Skeletal muscle satellite cell (primary cell): ENCODE results near the gene DCAF16.

Source experiments
- H3K27me3 ChIP-seq: 2 replicates; pipeline ENCODE4 v1.7.0; 2013; ENCODE audit warnings: low read length; ENCODE audit not compliant: control insufficient read depth, insufficient read depth
- H3K36me3 ChIP-seq: 2 replicates; pipeline ENCODE4 v1.7.0; 2013; ENCODE audit warnings: mild to moderate bottlenecking, control low read depth, low read length; ENCODE audit not compliant: insufficient read depth
- H3K4me1 ChIP-seq: 2 replicates; pipeline ENCODE4 v1.7.0; 2013; ENCODE audit warnings: low read length; ENCODE audit not compliant: control insufficient read depth, insufficient read depth
- H3K4me2 ChIP-seq: 2 replicates; pipeline ENCODE4 v1.7.0; 2013; ENCODE audit warnings: mild to moderate bottlenecking, low read length
- H3K4me3 ChIP-seq: 2 replicates; pipeline ENCODE4 v1.7.0; 2013; ENCODE audit warnings: low read length
- H3K9ac ChIP-seq: 2 replicates; pipeline ENCODE4 v1.7.0; 2013; ENCODE audit warnings: mild to moderate bottlenecking, low read depth, low read length, moderate library complexity
- H3K9me3 ChIP-seq: replicated peaks from 2 replicates; pipeline ENCODE4 v1.7.0; 2013; ENCODE audit warnings: mild to moderate bottlenecking, control low read depth, low read length

DCAF16 gene

DNA sequence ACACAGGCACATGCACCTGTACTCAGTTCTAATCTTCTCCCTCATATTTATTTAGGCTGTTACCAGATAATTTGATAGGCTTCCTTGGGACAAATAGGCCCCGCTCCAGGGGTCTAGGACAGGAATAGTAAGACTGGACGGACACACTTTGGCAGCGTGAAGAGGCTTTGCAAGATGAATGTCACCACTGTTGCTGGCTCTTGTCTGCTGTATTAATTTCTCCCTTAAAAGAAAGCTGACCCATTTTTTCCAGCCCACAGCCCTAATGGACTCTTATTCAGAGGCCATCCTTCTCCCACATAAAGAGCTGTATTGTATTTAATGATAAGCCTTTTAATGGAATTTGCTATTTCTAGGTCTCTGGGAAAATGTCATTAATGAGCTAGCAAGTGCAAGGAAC, 47.1 kb downstream of the DCAF16 start:
- no peak overlapping the region for H3K4me2 ChIP-seq
- H3K4me3 ChIP-seq, result no peak overlapping the region
- peaks cover 8% of the 10 kb centered on the region for H3K27me3 ChIP-seq
- no peaks in the 10 kb centered on the region for H3K9me3 ChIP-seq
- H3K9ac ChIP-seq, result no peak overlapping the region
- H3K4me1 ChIP-seq, result no peaks in the 10 kb centered on the region
- H3K36me3 ChIP-seq, result no peaks in the 10 kb centered on the region

DNA sequence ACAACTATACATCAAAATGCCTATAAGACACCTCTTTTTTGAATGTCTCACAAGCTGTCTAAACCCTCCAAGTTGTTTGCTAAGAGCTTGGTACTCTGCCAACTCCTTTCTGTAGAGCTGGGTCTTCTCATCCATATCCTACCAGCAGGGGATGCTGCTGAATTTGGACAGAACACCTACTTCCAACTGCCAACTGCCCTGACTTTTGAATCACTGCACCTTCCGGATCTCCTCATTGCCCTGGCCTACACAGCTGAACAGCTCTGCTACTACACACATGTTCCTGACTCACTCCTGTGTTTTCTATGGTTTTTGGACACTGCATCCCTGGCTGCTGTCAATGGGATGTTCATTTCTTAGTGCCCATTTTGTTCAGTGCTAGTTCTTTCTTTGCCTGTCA, 47.8 kb downstream of the DCAF16 start:
- Histone ChIP-seq H3K4me1 (no peaks in the 10 kb centered on the region), H3K9ac (no peak overlapping the region), H3K36me3 (no peaks in the 10 kb centered on the region)

DNA sequence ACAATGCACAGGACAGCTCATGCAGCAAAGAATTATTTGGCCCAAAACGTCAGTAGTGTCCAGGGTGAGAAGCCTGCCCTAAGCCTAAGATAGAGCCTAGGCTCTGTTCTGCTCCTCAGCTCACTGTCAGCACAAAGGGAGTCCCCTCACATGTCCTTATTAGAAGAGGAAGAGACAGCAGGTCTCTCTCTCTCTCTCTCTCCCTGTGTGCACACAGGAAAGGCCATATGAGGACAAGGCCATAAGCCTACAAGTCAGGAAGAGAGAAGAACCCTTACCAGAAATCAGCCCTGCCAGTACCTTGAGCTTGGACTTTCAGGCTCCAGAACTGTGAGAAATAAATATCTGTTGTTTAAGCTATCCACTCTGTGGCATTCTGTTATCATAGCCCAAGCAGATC, 49.5 kb downstream of the DCAF16 start:
- Histone ChIP-seq H3K36me3 (no peaks in the 10 kb centered on the region), H3K9me3 (no peaks in the 10 kb centered on the region), H3K4me2 (no peak overlapping the region), H3K9ac (no peak overlapping the region), H3K27me3 (peaks cover 22% of the 10 kb centered on the region), H3K4me1 (no peaks in the 10 kb centered on the region), H3K4me3 (no peak overlapping the region)

More for the DNA sequence above, 47.8 kb downstream of the DCAF16 start:
- H3K9me3 ChIP-seq, result no peaks in the 10 kb centered on the region
- no peak overlapping the region for H3K4me2 ChIP-seq
- H3K27me3 ChIP-seq, result peaks cover 13% of the 10 kb centered on the region
- no peak overlapping the region for H3K4me3 ChIP-seq

DNA sequence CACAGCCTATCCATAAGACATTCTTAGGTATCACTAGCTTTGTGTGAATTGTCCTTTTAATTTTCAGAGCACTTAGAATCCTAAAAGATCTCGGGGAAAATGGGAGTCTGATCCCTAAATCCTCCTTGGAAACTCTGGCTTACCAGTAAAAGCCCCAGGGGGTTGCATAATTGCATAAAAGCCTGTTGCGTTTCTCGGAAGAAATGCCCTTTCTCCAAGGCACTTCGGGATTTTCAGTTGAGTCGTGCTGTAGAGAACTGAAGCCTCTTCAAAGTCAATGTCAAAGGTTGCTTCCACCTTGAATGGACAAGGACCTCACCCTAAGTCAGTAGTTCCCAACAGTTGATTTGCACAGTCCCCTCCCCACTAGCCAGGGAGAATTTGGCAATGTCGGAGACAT, 49.9 kb downstream of the DCAF16 start:
- Histone ChIP-seq H3K4me1 (no peaks in the 10 kb centered on the region), H3K27me3 (peaks cover 22% of the 10 kb centered on the region), H3K9me3 (no peaks in the 10 kb centered on the region), H3K4me3 (no peak overlapping the region), H3K36me3 (no peaks in the 10 kb centered on the region), H3K4me2 (no peak overlapping the region), H3K9ac (no peak overlapping the region)

DNA sequence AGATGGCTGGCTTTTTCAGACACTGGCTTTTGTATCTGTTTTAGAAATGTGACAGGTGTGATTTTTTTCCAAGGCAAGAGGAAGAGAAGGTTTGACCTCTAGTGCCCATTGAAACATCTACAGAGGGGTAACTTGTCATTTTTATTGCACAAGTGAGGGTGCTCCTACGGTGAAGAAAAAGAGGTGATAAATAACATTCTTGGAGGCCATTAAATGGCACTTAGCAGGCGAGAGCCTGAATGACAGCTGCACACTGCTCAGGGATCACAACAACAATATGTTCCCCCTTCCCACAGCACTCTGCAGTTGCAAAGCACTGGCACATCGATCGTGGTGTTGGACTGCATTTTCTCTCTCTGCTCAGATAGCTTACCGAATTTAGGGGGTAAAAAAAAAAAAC, 52.1 kb downstream of the DCAF16 start:
- H3K4me2 ChIP-seq, result no peak overlapping the region
- H3K27me3 ChIP-seq, result peaks cover 22% of the 10 kb centered on the region
- H3K9me3 ChIP-seq, result no peaks in the 10 kb centered on the region
- H3K9ac ChIP-seq, result no peak overlapping the region
- H3K4me1 ChIP-seq, result no peaks in the 10 kb centered on the region
- H3K4me3 ChIP-seq, result no peak overlapping the region
- H3K36me3 ChIP-seq, result no peaks in the 10 kb centered on the region

DNA sequence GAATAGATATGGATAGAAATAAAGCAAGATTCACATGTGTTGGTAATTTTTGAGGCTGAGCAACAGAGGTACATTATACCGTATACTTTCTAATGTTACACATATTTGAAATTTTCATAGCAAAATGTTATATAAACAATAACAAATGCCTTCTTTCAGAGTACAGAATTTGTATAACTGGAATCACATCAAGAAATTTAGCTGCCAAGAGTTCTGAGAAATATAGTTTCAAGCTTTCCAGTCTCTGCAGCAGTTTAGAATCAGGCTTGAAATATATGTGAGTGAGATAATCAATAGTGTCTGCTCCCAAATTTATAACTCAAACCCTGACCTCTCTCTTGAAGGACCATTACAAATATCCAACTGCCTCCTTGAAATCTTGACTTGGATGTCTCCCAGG, 52.9 kb downstream of the DCAF16 start:
- Histone ChIP-seq H3K36me3 (no peaks in the 10 kb centered on the region), H3K27me3 (peaks cover 28% of the 10 kb centered on the region), H3K4me1 (no peaks in the 10 kb centered on the region), H3K9ac (no peak overlapping the region), H3K9me3 (no peaks in the 10 kb centered on the region), H3K4me2 (no peak overlapping the region), H3K4me3 (no peak overlapping the region)

DNA sequence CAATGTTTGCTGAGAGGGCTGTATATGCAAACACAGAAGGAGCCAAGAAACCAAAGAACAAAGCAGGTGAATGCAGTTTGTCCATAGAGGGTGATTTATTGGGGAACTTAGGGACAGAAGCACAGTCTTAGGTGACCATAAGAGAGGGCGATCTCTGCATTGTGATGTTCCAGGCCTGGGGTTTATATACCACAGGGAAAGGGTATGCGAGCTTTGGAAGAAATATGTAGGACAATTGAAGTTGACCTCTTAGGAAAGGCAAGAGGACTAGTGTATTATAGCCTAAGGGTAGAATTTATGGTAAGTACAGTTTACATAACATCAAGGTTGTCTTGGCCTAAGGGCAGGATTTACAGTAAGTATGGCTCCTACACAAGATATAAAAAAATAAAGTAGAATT, 56.9 kb downstream of the DCAF16 start:
- Histone ChIP-seq H3K4me2 (no peak overlapping the region), H3K4me1 (no peaks in the 10 kb centered on the region), H3K9ac (no peak overlapping the region), H3K27me3 (peaks cover 36% of the 10 kb centered on the region), H3K9me3 (no peaks in the 10 kb centered on the region), H3K4me3 (no peak overlapping the region), H3K36me3 (no peaks in the 10 kb centered on the region)
